ENCODE results near the gene SMPD4.
"Not testable (repeated sequence)": the region's sequence is repeated elsewhere in the genome, so short reads cannot be mapped to it uniquely, and the experiment has no call there.

The SMPD4 gene

GRCh38 chr2:130198343-130198742 lies 16.9 kb upstream of the SMPD4 start, which contains the start of gene TUBA3E:
TSS of gene TUBA3E (minus strand) at chr2:130198439. CDS start at chr2:130198360, 79 bp downstream.
- DNase-seq (ENCODE audit: low read depth in 2 of 2): no peak
- no peak within 1 kb of the TSS for H3K4me3 ChIP-seq (replicated peaks in 1 of 2; ENCODE audit: low read depth in 2 of 2, low read length in 2 of 2)
- TF ChIP-seq CTCF (IDR thresholded peaks at IDR 0.05; ENCODE audit: low read depth, low read length): no peak

- not testable (repeated sequence) for H3K4me3 ChIP-seq (replicated peaks in 1 of 2; ENCODE audit: low read depth in 2 of 2, low read length in 2 of 2); DNase-seq (ENCODE audit: low read depth in 2 of 2)
These were observed 14.7 kb upstream of the SMPD4 start for GRCh38 chr2:130196052-130196451.

GRCh38 chr2:130195089-130195635 lies 13.8 kb upstream of the SMPD4 start:
- DNase-seq (ENCODE audit: low read depth in 2 of 2); H3K4me3 ChIP-seq (replicated peaks in 1 of 2; ENCODE audit: low read depth in 2 of 2, low read length in 2 of 2): not testable (repeated sequence)

GRCh38 chr2:130193824-130194223 lies 12.4 kb upstream of the SMPD4 start:
- not testable (repeated sequence) for H3K4me3 ChIP-seq (replicated peaks in 1 of 2; ENCODE audit: low read depth in 2 of 2, low read length in 2 of 2); DNase-seq (ENCODE audit: low read depth in 2 of 2)

GRCh38 chr2:130192451-130192850 lies 11.0 kb upstream of the SMPD4 start:
- H3K4me3 ChIP-seq (replicated peaks in 1 of 2; ENCODE audit: low read depth in 2 of 2, low read length in 2 of 2); DNase-seq (ENCODE audit: low read depth in 2 of 2): not testable (repeated sequence)

GRCh38 chr2:130191319-130191718 lies 9.9 kb upstream of the SMPD4 start:
- not testable (repeated sequence) for H3K4me3 ChIP-seq (replicated peaks in 1 of 2; ENCODE audit: low read depth in 2 of 2, low read length in 2 of 2); DNase-seq (ENCODE audit: low read depth in 2 of 2)

GRCh38 chr2:130190237-130190636 lies 8.8 kb upstream of the SMPD4 start:
- no peak for DNase-seq (ENCODE audit: low read depth in 2 of 2)
- no peak for TF ChIP-seq CTCF (IDR thresholded peaks at IDR 0.05; ENCODE audit: low read depth, low read length)
- no peak overlapping the region for H3K4me3 ChIP-seq (replicated peaks in 1 of 2; ENCODE audit: low read depth in 2 of 2, low read length in 2 of 2)

- not testable (repeated sequence) for H3K4me3 ChIP-seq (replicated peaks in 1 of 2; ENCODE audit: low read depth in 2 of 2, low read length in 2 of 2); DNase-seq (ENCODE audit: low read depth in 2 of 2)
These were observed 7.6 kb upstream of the SMPD4 start for GRCh38 chr2:130188958-130189357.

- H3K4me3 ChIP-seq (replicated peaks in 1 of 2; ENCODE audit: low read depth in 2 of 2, low read length in 2 of 2); DNase-seq (ENCODE audit: low read depth in 2 of 2): not testable (repeated sequence)
These were observed 6.7 kb upstream of the SMPD4 start for GRCh38 chr2:130187859-130188792.

- H3K4me3 ChIP-seq (replicated peaks in 1 of 2; ENCODE audit: low read depth in 2 of 2, low read length in 2 of 2): no peak overlapping the region
These were observed 5.9 kb upstream of the SMPD4 start for GRCh38 chr2:130187268-130187667.

More at GRCh38 chr2:130187268-130187667, 5.9 kb upstream of the SMPD4 start:
- TF ChIP-seq CTCF (IDR thresholded peaks at IDR 0.05; ENCODE audit: low read depth, low read length): no peak
- peak in 1 of 2 donors; percentile 3 for DNase-seq (ENCODE audit: low read depth in 2 of 2)

Measured in cardiac fibroblast (primary cell).